ENCODE measurements around the gene KRTAP4-6.
"Not testable (repeated sequence)": the region's sequence is repeated elsewhere in the genome, so short reads cannot be mapped to it uniquely, and the experiment has no call there.

Gene KRTAP4-6

DNA sequence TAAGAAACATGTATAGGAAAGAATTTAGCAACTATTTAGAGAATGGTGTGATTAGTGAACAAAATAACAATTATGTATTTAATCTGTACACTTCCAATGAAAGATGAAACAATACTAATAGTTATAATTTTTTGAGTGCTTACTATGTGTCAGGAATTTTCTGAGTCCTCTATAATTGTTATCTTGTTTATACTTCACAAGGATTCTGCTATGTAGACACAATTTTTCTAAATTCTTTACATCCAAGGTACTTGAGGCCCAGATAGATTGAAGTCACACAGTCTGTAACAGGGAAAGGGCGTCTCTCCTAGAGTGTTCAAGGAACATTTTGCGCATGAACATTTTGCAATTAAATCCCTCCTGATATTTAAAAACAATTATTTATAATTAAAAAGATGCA is 15.3 kb downstream of the KRTAP4-6 start:
- TF ChIP-seq, protein P1, sequence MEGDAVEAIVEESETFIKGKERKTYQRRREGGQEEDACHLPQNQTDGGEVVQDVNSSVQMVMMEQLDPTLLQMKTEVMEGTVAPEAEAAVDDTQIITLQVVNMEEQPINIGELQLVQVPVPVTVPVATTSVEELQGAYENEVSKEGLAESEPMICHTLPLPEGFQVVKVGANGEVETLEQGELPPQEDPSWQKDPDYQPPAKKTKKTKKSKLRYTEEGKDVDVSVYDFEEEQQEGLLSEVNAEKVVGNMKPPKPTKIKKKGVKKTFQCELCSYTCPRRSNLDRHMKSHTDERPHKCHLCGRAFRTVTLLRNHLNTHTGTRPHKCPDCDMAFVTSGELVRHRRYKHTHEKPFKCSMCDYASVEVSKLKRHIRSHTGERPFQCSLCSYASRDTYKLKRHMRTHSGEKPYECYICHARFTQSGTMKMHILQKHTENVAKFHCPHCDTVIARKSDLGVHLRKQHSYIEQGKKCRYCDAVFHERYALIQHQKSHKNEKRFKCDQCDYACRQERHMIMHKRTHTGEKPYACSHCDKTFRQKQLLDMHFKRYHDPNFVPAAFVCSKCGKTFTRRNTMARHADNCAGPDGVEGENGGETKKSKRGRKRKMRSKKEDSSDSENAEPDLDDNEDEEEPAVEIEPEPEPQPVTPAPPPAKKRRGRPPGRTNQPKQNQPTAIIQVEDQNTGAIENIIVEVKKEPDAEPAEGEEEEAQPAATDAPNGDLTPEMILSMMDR (IDR thresholded peaks at IDR 0.05; ENCODE audit: borderline replicate concordance, insufficient read depth, low read depth, low read length), result no peak
- no peak overlapping the region for H3K4me3 ChIP-seq (ENCODE audit: low read depth, low read length)

DNA sequence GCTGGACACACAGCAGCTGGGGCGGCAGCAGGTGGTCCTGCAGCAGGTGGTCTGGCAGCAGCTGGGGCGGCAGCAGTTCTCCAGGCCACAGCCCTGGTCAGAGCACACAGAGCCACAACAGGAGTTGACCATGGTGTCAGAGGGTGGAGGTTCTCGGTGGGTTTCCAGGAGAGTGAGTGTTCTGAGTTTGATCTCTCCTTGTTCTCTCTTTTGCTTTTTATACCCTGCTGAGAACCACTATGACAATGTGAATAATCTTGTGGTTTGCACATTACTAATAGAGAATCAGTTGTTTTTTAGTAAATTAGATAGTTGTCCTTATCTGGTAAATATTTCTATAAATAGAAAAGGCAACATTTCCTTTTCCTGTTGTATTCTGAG is 16.4 kb downstream of the KRTAP4-6 start, which contains the start of gene KRTAP4-12:
Gene KRTAP4-12, minus strand, starts transcription at position 192 of the 381 bp plus-strand sequence. Its CDS starts 60 bp downstream, at position 132.
- not testable (repeated sequence) for H3K4me3 ChIP-seq (ENCODE audit: low read depth, low read length)

DNA sequence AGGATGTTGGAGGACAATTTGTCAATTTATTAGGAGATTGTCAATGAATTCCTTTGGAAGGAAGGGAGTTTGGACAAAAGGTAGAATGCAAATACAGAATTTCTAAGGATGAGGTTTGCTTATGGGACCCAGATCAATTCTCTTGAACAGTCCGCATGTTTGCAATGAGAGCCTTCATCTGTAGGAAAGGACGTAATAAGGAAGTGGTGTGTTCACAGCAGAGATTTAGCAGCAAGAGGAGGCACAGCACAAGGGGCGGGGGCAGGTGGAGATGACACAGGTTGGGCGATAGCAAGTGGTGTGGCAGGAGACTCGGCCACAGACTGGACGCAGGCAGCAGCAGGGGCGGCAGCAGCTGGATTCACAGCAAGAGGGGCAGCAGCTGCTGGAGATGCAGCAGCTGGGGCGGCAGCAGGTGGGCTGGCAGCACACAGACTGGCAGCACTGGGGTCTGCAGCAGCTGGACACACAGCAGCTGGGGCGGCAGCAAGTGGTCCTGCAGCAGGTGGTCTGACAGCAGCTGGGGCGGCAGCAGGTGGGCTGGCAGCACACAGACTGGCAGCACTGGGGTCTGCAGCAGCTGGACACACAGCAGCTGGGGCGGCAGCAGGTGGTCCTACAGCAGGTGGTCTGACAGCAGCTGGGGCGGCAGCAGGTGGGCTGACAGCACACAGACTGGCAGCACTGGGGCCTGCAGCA is 16.9 kb downstream of the KRTAP4-6 start:
- not testable (repeated sequence) for H3K4me3 ChIP-seq (ENCODE audit: low read depth, low read length)

DNA sequence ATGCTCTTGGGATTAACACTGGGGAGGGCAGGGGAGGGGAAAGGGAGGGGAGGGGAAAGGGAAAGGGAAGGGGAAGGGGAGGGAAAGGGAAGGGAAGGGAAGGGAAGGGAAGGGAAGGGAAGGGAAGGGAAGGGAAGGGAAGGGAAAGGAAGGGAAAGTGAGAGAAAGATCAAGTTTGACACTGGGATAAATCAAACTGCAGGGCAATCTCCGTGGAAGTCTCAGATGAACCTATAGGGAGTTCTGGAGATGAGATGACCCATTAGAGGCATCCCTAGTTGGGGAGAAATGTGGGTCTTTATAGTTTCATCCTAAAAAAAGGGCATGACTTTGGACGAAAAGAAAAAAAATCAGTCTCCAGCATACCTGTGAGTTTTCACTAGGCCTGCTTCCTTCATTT is 18.6 kb downstream of the KRTAP4-6 start:
- TF ChIP-seq, protein P1 (IDR thresholded peaks at IDR 0.05; ENCODE audit: borderline replicate concordance, insufficient read depth, low read depth, low read length), result no peak

DNA sequence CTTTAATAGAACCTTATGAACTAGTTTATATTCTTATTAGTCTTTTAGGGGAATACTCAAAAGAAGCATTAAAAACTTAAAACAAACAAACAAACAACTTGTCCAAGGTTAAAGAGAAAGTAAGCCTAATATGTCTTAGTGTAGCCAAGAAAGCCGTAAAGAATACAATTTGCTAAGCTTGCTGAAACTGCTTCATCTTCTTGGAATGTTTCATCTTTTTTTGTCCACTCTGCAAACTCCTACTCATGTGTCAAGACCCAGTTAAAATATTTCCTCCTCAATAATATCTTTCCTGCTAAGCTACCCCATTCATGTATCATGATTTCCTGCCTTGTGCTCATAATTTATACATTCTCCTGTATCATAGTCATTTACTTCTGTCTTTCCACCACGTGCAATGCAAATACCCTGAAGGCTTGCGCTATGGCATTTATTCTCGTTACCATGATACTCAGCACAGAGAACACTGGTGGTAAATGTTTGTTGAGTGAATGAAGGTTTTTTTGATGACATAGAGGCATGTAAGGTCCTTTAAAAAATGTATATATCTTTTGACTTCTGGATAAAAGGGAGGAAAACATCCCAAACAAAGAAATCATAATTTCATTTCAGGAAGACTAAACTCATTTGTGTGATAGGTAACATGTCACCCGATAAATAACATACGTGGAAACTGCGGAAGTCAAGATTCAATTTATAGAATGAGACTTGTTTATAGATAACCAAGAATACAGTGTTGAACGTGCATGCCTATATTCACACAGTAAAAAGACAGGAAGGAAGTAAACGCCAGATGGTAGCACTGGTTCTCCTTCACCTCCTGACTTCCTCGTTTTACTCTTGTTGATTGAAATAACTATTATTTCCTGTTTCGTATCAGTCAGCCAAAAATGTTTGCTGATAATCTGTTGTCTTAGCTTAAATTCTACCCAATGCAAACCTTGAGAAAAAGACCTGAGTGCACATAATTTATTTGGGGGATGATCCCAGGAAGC is 20.4 kb downstream of the KRTAP4-6 start:
- H3K4me3 ChIP-seq (ENCODE audit: low read depth, low read length), result not testable (repeated sequence)

More for the DNA sequence above, 18.6 kb downstream of the KRTAP4-6 start:
- H3K4me3 ChIP-seq (ENCODE audit: low read depth, low read length), result no peak overlapping the region

DNA sequence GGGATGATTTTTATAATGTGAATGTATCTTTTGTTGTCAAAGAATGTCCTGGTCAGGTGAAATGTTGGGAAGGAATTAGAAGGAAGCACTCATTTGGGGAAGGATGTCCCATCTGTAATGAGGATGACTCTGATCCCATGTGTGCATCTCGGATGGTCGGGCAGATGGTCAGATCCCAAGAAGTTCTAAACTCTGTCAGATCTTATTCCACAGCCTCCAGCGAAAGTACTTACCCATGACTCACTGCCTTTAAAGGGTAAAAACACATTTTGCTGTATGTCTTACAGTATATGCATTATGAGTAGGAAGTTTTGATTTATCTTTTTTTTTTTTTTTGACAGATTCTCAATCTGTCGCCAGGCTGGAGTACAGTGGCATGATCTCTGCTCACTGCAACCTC is 21.6 kb downstream of the KRTAP4-6 start:
- H3K4me3 ChIP-seq (ENCODE audit: low read depth, low read length), result no peak overlapping the region
- TF ChIP-seq, protein P1 (IDR thresholded peaks at IDR 0.05; ENCODE audit: borderline replicate concordance, insufficient read depth, low read depth, low read length), result no peak

DNA sequence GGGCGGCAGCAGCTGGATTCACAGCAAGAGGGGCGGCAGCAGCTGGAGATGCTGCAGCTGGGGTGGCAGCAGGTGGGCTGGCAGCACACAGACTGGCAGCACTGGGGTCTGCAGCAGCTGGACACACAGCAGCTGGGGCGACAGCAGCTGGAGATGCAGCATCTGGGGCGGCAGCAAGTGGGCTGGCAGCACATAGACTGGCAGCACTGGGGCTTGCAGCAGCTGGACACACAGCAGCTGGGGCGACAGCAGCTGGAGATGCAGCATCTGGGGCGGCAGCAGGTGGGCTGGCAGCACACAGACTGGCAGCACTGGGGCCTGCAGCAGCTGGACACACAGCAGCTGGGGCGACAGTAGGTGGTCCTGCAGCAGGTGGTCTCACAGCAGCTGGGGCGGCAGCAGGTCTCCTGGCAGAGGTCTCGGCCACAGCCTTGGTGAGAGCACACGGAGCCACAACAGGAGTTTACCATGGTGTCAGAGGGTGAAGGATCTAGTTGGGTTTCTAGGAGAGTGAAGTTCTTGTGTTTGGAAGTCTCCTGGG is 22.4 kb downstream of the KRTAP4-6 start, which contains the start of gene KRTAP4-11:
Gene KRTAP4-11, minus strand, starts transcription at position 528 of the 541 bp plus-strand sequence. Its CDS starts 58 bp downstream, at position 470.
- H3K4me3 ChIP-seq (ENCODE audit: low read depth, low read length), result not testable (repeated sequence)

DNA sequence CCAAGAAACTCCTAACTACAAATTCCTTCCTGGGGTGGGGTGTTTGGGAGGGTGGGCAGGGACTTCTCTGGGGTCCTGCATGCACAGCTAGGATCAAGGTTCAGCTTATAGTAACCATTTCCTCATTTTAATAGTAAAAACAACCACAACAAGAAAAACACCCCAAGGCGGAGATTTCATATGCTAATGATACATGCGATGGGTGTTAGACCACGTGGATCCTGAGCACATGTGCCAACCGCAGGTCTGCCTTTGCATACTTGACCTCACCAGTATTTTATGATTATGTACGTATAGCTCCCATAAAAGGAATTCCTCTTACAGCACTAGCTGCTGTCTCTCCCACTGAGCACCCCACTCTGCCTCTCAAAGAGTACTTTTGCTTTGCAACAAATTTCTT is 24.0 kb downstream of the KRTAP4-6 start:
- no peak overlapping the region for H3K4me3 ChIP-seq (ENCODE audit: low read depth, low read length)
- TF ChIP-seq, protein P1 (IDR thresholded peaks at IDR 0.05; ENCODE audit: borderline replicate concordance, insufficient read depth, low read depth, low read length), result no peak
